Left lung (tissue), 10 donors: ENCODE measurements around the gene SAT2. TPM values are rescaled to one million over a fixed set of nuclear protein-coding genes. Genes with fewer than 3 reads are reported as not detected.
"Not testable (repeated sequence)": the region's sequence is repeated elsewhere in the genome, so short reads cannot be mapped to it uniquely, and the experiment has no call there.

Experiments
- ATAC-seq: fragments of 200-7000 bp; cut with Tn5 transposase; one replicate; pipeline ENCODE4 v1.9.1; 2020; ENCODE audit warnings: moderate library complexity
- DNase-seq, 4 donors: peaks; one replicate each; pipeline ENCODE4 v3.0.0-alpha.2; 2013 to 2020
- H3K27ac ChIP-seq, 2 donors: fragments of 200-600 bp; sonication (generic) in 1 of 2; one replicate each; pipeline versions ENCODE4 v1.5.0 to v1.8.0; 2020 to 2021
- H3K27me3 ChIP-seq, 2 donors: fragments of 200-600 bp; sonication (generic) in 1 of 2; one replicate each; pipeline versions ENCODE4 v1.5.0 to v1.8.0; 2020 to 2021
- H3K36me3 ChIP-seq, 2 donors: fragments of 200-600 bp; sonication (generic) in 1 of 2; one replicate each; pipeline versions ENCODE4 v1.5.0 to v1.8.0; 2020 to 2021
- H3K4me1 ChIP-seq, 2 donors: fragments of 200-600 bp; one replicate each; pipeline ENCODE4 v1.8.0; 2021
- H3K4me3 ChIP-seq, 2 donors: fragments of 200-600 bp; sonication (generic) in 1 of 2; one replicate each; pipeline versions ENCODE4 v1.5.0 to v1.8.0; 2020 to 2021; ENCODE audit warnings: mild to moderate bottlenecking in 1 of 2
- H3K9me3 ChIP-seq, 2 donors: fragments of 200-600 bp; sonication (generic) in 1 of 2; one replicate each; pipeline versions ENCODE4 v1.5.0 to v1.8.0; 2020 to 2021
- CTCF ChIP-seq, 2 donors: fragments of 200-600 bp; sonication (generic) in 1 of 2; IDR thresholded peaks; one replicate each; pipeline versions ENCODE4 v1.5.0 to v1.8.0; 2021; ENCODE audit warnings: antibody characterized with exemption in 2 of 2
- intact Hi-C, 2 donors: fragments of 100-400 bp; cut with DNase I; formaldehyde crosslinking; loops; one replicate each; pipeline versions ENCODE4 v1.11.2 to v1.14.2; 2022
- polyA plus RNA-seq, 6 donors: library from polyadenylated mRNA; unstranded; fragments of 120-200 nt; gene quantifications; one replicate each; pipeline ENCODE4 v1.2.1, GENCODE V29; 2013; ENCODE audit not compliant: insufficient read length in 6 of 6
- total RNA-seq, 2 donors: library from RNA; stranded (reverse); fragmentation: NEBNext Ultra II Directional; extraction: Animal tissue kit (Norgen Biotek cat#: 25700); gene quantifications; one replicate each; pipeline ENCODE4 v1.2.1, GENCODE V29; 2021
- donor health status: DM: no; HTN: yes; CAD: no.
- donor health status: DM: no; HTN: no; CAD: no.

SAT2 gene
- total and polyA plus RNA-seq, 8 donors, result 59.8 to 95.9 (median 83.8) TPM

GRCh38 chr17:7612294-7612640 lies 15.4 kb downstream of the SAT2 start:
- H3K27me3 ChIP-seq, result no peaks in the 10 kb centered on the region
- H3K27ac ChIP-seq, result no peak overlapping the region
- H3K36me3 ChIP-seq, result peaks cover 0 to 4% of the 10 kb centered on the region in 2 donors
- no peak for TF ChIP-seq CTCF (IDR thresholded peaks at IDR 0.05)
- intact Hi-C loops, result no loop called here
- ATAC-seq (no peak), DNase-seq (no peak)
- peak overlapping the region in 1 of 2 donors; percentile 84 for H3K4me3 ChIP-seq
- no peaks in the 10 kb centered on the region for H3K9me3 ChIP-seq
- peaks cover 23 to 46% of the 10 kb centered on the region in 2 donors for H3K4me1 ChIP-seq

GRCh38 chr17:7611635-7612293 lies 15.9 kb downstream of the SAT2 start:
- no peak for DNase-seq
- Histone ChIP-seq H3K36me3 (peaks cover 0 to 4% of the 10 kb centered on the region in 2 donors), H3K4me3 (no peak overlapping the region), H3K4me1 (peaks cover 23 to 46% of the 10 kb centered on the region in 2 donors), H3K9me3 (no peaks in the 10 kb centered on the region), H3K27ac (no peak overlapping the region), H3K27me3 (no peaks in the 10 kb centered on the region)
- ATAC-seq, result no peak
- no peak for TF ChIP-seq CTCF (IDR thresholded peaks at IDR 0.05)
- intact Hi-C loops, result no loop called here

GRCh38 chr17:7610641-7611040 lies 17.0 kb downstream of the SAT2 start:
- H3K36me3 ChIP-seq, result peaks cover 0 to 9% of the 10 kb centered on the region in 2 donors

GRCh38 chr17:7606280-7606679 lies 21.3 kb downstream of the SAT2 start:
- no peaks in the 10 kb centered on the region for H3K27me3 ChIP-seq
- no peak for TF ChIP-seq CTCF (IDR thresholded peaks at IDR 0.05)
- peaks cover 3 to 16% of the 10 kb centered on the region in 2 donors for H3K4me1 ChIP-seq
- intact Hi-C loops, result no loop called here
- ATAC-seq, result no peak
- H3K27ac ChIP-seq, result no peak overlapping the region
- no peaks in the 10 kb centered on the region for H3K9me3 ChIP-seq
- DNase-seq, result no peak
- H3K4me3 ChIP-seq, result no peak overlapping the region
- peaks cover 0 to 52% of the 10 kb centered on the region in 2 donors for H3K36me3 ChIP-seq

More at GRCh38 chr17:7610641-7611040, 17.0 kb downstream of the SAT2 start:
- H3K27me3 ChIP-seq, result no peaks in the 10 kb centered on the region
- H3K4me3 ChIP-seq, result no peak overlapping the region
- TF ChIP-seq CTCF (IDR thresholded peaks at IDR 0.05), result no peak
- DNase-seq (no peak), ATAC-seq (no peak)
- H3K27ac ChIP-seq, result no peak overlapping the region
- H3K9me3 ChIP-seq, result no peaks in the 10 kb centered on the region
- intact Hi-C loops, result no loop called here
- H3K4me1 ChIP-seq, result peaks cover 23 to 46% of the 10 kb centered on the region in 2 donors

- H3K4me3 ChIP-seq, H3K27ac ChIP-seq, H3K4me1 ChIP-seq, ATAC-seq, H3K9me3 ChIP-seq, H3K27me3 ChIP-seq, intact Hi-C loops, DNase-seq: not testable (repeated sequence)
- H3K36me3 ChIP-seq, result peaks cover 0 to 97% of the 10 kb centered on the region in 2 donors
Observed at GRCh38 chr17:7597561-7597960, 30.1 kb downstream of the SAT2 start.

- no peak overlapping the region for H3K4me3 ChIP-seq
- H3K9me3 ChIP-seq, result no peaks in the 10 kb centered on the region
- DNase-seq (no peak), ATAC-seq (no peak)
- TF ChIP-seq CTCF (IDR thresholded peaks at IDR 0.05), result no peak
- peaks cover 7 to 15% of the 10 kb centered on the region in 2 donors for H3K4me1 ChIP-seq
- intact Hi-C loops, result no loop called here
- H3K27me3 ChIP-seq, result no peaks in the 10 kb centered on the region
- H3K36me3 ChIP-seq, result peaks cover 0 to 94% of the 10 kb centered on the region in 2 donors
- H3K27ac ChIP-seq, result no peak overlapping the region
Observed at GRCh38 chr17:7593296-7593695, 34.3 kb downstream of the SAT2 start.
